ENCODE results near the gene WHAMM.

DNA sequence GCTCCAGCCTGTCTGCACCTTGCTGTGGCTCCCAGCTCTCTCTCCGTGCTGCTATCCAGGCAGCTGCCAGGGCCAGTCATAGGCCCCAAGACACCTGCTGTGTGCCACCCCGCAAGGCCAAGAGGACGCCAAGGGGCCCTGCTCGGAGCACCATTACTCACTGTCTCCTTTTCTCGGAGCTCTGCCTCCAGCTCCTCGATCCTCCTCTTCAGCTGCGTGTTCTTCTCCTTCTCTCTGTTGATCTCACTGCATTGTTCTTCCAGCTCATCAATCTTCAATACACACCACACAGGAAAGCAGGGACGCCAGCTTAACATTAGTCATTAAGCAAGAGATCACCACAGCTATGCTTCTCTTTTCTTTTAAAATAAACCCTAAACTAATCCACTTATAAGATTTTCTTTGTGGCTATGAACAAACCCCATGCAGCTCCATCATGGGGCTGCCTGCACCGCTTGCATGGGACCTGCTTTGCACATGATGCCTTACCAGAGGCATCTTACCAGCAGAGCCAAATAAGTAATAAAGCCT lies 42.6 kb downstream of the WHAMM start:
- TF ChIP-seq CTCF (conservative IDR thresholded peaks at IDR 0.05) (no peak), EZH2 (IDR thresholded peaks at IDR 0.05; ENCODE audit: low read depth) (no peak)

Measured in PC-9 (cell line).